Ecto neural progenitor cell (in vitro differentiated cells): ENCODE data around the gene SCN8A.
A peak's percentile ranks its signal among the peaks of the same experiment; 100 is the strongest.
"Not testable (repeated sequence)": the region's sequence is repeated elsewhere in the genome, so short reads cannot be mapped to it uniquely, and the experiment has no call there.

Source experiments
- DNase-seq: peaks from one replicate; pipeline ENCODE4 v3.0.0-alpha.2; 2018; ENCODE audit warnings: low spot score

The SCN8A gene

GRCh38 chr12:51771008-51771407, 180.0 kb downstream of the SCN8A start:
- no peak for DNase-seq

- DNase-seq: no peak
These were observed 182.3 kb downstream of the SCN8A start for GRCh38 chr12:51773145-51773869.

- DNase-seq: no peak
These were observed 183.9 kb downstream of the SCN8A start for GRCh38 chr12:51774933-51775332.

GRCh38 chr12:51777457-51777856, 186.4 kb downstream of the SCN8A start:
- no peak for DNase-seq

- no peak for DNase-seq
These were observed 186.9 kb downstream of the SCN8A start for GRCh38 chr12:51777973-51778372.

- no peak for DNase-seq
These were observed 188.8 kb downstream of the SCN8A start for GRCh38 chr12:51779876-51780275.

GRCh38 chr12:51784688-51785087, 193.7 kb downstream of the SCN8A start:
- DNase-seq: no peak

- DNase-seq: no peak
These were observed 194.9 kb downstream of the SCN8A start for GRCh38 chr12:51785906-51786305.

- DNase-seq: no peak
These were observed 197.8 kb downstream of the SCN8A start for GRCh38 chr12:51788876-51789275.

- no peak for DNase-seq
These were observed 201.4 kb downstream of the SCN8A start for GRCh38 chr12:51792417-51792816.

GRCh38 chr12:51793201-51793600, 202.2 kb downstream of the SCN8A start:
- DNase-seq: no peak

- no peak for DNase-seq
These were observed 206.3 kb downstream of the SCN8A start for GRCh38 chr12:51797301-51797700.

GRCh38 chr12:51798051-51798450, 207.0 kb downstream of the SCN8A start:
- DNase-seq: not testable (repeated sequence)

GRCh38 chr12:51798501-51798900, 207.5 kb downstream of the SCN8A start:
- no peak for DNase-seq

- no peak for DNase-seq
These were observed 210.0 kb downstream of the SCN8A start for GRCh38 chr12:51801027-51801426.

GRCh38 chr12:51806896-51807295, 215.9 kb downstream of the SCN8A start:
- DNase-seq: no peak

- DNase-seq: no peak
These were observed 218.2 kb downstream of the SCN8A start for GRCh38 chr12:51809193-51809592.

GRCh38 chr12:51811203-51812202, 220.5 kb downstream of the SCN8A start:
- DNase-seq: no peak

- DNase-seq: no peak
These were observed 221.8 kb downstream of the SCN8A start for GRCh38 chr12:51812871-51813270.

- DNase-seq: no peak
These were observed 222.9 kb downstream of the SCN8A start for GRCh38 chr12:51813931-51814310.

GRCh38 chr12:51814311-51815088, 223.5 kb downstream of the SCN8A start:
- DNase-seq: peak; percentile 93

- no peak for DNase-seq
These were observed 224.5 kb downstream of the SCN8A start for GRCh38 chr12:51815571-51815970.
